GM10266 (cell line): Measurements from ENCODE around the gene FPR3.

Source experiments
- DNase-seq: peaks from one replicate; pipeline ENCODE4 v3.0.0; 2012; ENCODE audit errors: extremely low spot score
- TF ChIP-seq, protein P1 (sequence below): IDR thresholded peaks from 2 replicates; pipeline ENCODE4 v1.5.1; 2012; ENCODE audit warnings: mild to moderate bottlenecking, low read depth; ENCODE audit not compliant: control insufficient read depth, insufficient read depth; ENCODE audit errors: missing control alignments

The FPR3 gene

GRCh38 chr19:51821921-51822320 is 27.0 kb downstream of the FPR3 start:
- DNase-seq: no peak
- TF ChIP-seq, protein P1, sequence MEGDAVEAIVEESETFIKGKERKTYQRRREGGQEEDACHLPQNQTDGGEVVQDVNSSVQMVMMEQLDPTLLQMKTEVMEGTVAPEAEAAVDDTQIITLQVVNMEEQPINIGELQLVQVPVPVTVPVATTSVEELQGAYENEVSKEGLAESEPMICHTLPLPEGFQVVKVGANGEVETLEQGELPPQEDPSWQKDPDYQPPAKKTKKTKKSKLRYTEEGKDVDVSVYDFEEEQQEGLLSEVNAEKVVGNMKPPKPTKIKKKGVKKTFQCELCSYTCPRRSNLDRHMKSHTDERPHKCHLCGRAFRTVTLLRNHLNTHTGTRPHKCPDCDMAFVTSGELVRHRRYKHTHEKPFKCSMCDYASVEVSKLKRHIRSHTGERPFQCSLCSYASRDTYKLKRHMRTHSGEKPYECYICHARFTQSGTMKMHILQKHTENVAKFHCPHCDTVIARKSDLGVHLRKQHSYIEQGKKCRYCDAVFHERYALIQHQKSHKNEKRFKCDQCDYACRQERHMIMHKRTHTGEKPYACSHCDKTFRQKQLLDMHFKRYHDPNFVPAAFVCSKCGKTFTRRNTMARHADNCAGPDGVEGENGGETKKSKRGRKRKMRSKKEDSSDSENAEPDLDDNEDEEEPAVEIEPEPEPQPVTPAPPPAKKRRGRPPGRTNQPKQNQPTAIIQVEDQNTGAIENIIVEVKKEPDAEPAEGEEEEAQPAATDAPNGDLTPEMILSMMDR: no peak

- DNase-seq: no peak
- TF ChIP-seq, protein P1: no peak
Measured at GRCh38 chr19:51822325-51822724, 27.4 kb downstream of the FPR3 start.

DNA sequence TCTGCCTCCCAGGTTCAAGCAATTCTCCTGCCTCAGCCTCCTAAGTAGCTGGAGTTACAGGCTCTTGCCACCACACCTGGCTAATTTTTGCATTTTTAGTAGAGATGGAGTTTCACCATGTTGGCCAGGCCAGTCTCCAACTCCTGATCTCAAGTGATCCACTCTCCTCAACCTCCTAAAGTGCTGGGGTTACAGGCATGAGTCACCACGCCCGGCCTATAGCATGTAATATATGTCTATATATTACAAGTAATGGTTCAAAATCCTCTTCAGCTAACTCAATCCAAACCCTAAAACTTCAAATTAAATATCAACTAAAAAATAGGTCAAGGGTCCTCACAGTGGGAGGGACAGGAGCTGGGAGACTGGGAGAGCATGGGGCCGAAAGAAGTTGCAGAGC is 28.0 kb downstream of the FPR3 start:
- TF ChIP-seq, protein P1: no peak
- no peak for DNase-seq

DNA sequence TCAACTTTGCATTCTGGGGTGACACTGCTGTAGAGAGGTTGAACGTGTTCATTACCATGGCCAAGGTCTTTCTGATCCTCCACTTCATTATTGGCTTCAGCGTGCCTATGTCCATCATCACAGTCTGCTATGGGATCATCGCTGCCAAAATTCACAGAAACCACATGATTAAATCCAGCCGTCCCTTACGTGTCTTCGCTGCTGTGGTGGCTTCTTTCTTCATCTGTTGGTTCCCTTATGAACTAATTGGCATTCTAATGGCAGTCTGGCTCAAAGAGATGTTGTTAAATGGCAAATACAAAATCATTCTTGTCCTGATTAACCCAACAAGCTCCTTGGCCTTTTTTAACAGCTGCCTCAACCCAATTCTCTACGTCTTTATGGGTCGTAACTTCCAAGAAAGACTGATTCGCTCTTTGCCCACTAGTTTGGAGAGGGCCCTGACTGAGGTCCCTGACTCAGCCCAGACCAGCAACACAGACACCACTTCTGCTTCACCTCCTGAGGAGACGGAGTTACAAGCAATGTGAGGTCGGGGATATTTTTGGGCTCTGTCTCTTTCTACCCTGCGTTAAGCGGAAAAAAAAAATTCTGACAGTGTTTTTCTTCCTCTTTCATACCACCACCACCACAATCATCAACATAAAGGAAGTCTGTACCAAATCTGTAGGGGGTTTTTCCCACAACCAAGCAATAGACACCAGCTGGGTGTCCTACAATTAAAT is 29.5 kb downstream of the FPR3 start:
- DNase-seq: no peak

DNA sequence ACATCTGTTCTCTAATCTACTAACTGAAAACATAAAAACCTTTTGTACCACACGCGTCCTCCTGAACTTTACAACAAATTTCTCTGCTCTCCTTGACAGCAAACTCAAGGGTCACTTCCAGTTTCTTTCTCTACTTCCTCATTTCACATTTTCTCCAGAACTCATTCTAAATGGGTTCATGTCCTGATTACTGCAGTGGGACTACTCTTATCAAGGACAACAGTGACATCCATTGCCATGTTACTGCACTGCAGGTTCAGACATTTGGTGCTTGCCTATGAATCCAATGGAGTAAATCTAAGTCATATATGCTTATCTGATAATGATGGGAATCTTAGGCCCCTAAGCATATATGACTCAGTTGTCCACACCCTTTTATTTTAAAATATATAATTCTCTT is 35.3 kb downstream of the FPR3 start:
- DNase-seq: no peak
- TF ChIP-seq, protein P1: no peak

More for the DNA sequence above, 29.5 kb downstream of the FPR3 start:
- TF ChIP-seq, protein P1: no peak

DNA sequence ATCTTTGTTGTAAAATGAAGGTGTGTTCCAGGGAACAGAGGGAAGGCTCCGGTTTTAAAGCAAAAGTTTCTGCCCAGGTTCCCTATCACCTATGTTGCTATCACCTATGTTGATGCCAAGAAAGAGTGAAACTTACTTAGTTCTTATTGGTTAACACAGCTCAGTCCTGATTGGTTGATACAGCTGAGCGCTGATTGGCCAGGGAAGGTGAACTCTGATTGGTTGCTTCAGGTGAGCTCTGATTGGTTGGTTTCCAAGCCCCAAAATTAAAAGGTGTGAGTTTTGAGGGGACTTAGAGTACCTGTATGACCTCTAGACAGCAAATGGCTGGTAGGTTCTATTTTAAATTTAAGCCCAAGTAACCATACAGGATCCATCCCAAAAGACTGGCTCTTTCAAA is 42.2 kb downstream of the FPR3 start:
- TF ChIP-seq, protein P1: no peak
- no peak for DNase-seq

- TF ChIP-seq, protein P1: no peak
- DNase-seq: no peak
Measured at GRCh38 chr19:51861870-51862622, 67.1 kb downstream of the FPR3 start.
